GM23338 (cell line): ENCODE results near the gene SIGMAR1. TPM values are rescaled to one million over a fixed set of nuclear protein-coding genes. Genes with fewer than 3 reads are reported as not detected.

Experiments
- ATAC-seq: fragments of 200-7000 bp; cut with Tn5 transposase; 3 replicates; pipeline ENCODE4 v1.9.1; 2020
- DNase-seq: peaks from one replicate; pipeline ENCODE4 v3.0.0-alpha.2; 2015; ENCODE audit warnings: low spot score
- H2AFZ ChIP-seq: fragments of 200-600 bp; sonication (generic); 2 replicates; pipeline ENCODE4 v1.8.0; 2016; ENCODE audit warnings: antibody characterized with exemption, mild to moderate bottlenecking, moderate library complexity
- H3F3A ChIP-seq: fragments of 200-600 bp; sonication (generic); replicated peaks from 2 replicates; pipeline ENCODE4 v1.8.0; 2017; ENCODE audit warnings: antibody characterized with exemption, mixed run types, low read depth
- H3K27ac ChIP-seq: fragments of 200-600 bp; sonication (generic); 2 replicates; pipeline ENCODE4 v1.6.1; 2016; ENCODE audit warnings: low read depth
- H3K27me3 ChIP-seq: fragments of 200-600 bp; sonication (generic); 2 replicates; pipeline ENCODE4 v1.8.0; 2016; ENCODE audit warnings: mild to moderate bottlenecking, mixed run types, moderate library complexity; ENCODE audit not compliant: insufficient read depth
- H3K36me3 ChIP-seq: fragments of 200-600 bp; sonication (generic); 2 replicates; pipeline ENCODE4 v1.8.0; 2016; ENCODE audit warnings: mild to moderate bottlenecking; ENCODE audit not compliant: insufficient read depth
- H3K4me1 ChIP-seq: fragments of 200-600 bp; sonication (generic); 2 replicates; pipeline ENCODE4 v1.8.0; 2016; ENCODE audit warnings: mild to moderate bottlenecking, moderate library complexity; ENCODE audit not compliant: insufficient read depth
- H3K4me2 ChIP-seq: fragments of 200-600 bp; sonication (generic); 2 replicates; pipeline ENCODE4 v1.7.1; 2017; ENCODE audit warnings: mixed run types
- H3K4me3 ChIP-seq: fragments of 200-600 bp; sonication (generic); 2 replicates; pipeline ENCODE4 v1.6.1; 2016; ENCODE audit warnings: mixed run types
- H3K79me2 ChIP-seq: fragments of 200-600 bp; sonication (generic); replicated peaks from 2 replicates; pipeline ENCODE4 v1.8.0; 2017; ENCODE audit warnings: mild to moderate bottlenecking; ENCODE audit not compliant: insufficient read depth
- H3K9me2 ChIP-seq: fragments of 200-600 bp; sonication (generic); 2 replicates; pipeline ENCODE4 v1.8.0; 2017; ENCODE audit not compliant: insufficient read depth
- H4K20me1 ChIP-seq: fragments of 200-600 bp; sonication (generic); replicated peaks from 2 replicates; pipeline ENCODE4 v1.8.0; 2017; ENCODE audit warnings: mild to moderate bottlenecking; ENCODE audit not compliant: insufficient read depth
- H3K27ac Mint-ChIP-seq: 2 replicates; pipeline ENCODE4 v1.8.0; 2020; ENCODE audit warnings: inconsistent platforms, mild to moderate bottlenecking, moderate library complexity, mixed read lengths
- H3K27me3 Mint-ChIP-seq: 3 replicates; pipeline ENCODE4 v1.8.0; 2022; ENCODE audit warnings: low read depth, mild to moderate bottlenecking, moderate library complexity, mixed read lengths, inconsistent platforms; ENCODE audit not compliant: insufficient read depth, poor library complexity
- H3K36me3 Mint-ChIP-seq: 3 replicates; pipeline ENCODE4 v1.8.0; 2021; ENCODE audit warnings: low read depth, mild to moderate bottlenecking, inconsistent platforms, moderate library complexity, mixed read lengths
- H3K4me1 Mint-ChIP-seq: 3 replicates; pipeline ENCODE4 v1.8.0; 2020; ENCODE audit warnings: mild to moderate bottlenecking, inconsistent platforms, mixed read lengths
- H3K4me3 Mint-ChIP-seq: 3 replicates; pipeline ENCODE4 v1.8.0; 2021; ENCODE audit warnings: moderate library complexity, mild to moderate bottlenecking, inconsistent platforms, mixed read lengths
- H3K9me3 Mint-ChIP-seq: 3 replicates; pipeline ENCODE4 v1.8.0; 2020; ENCODE audit warnings: moderate library complexity, mild to moderate bottlenecking, inconsistent platforms, mixed read lengths
- POLR2AphosphoS5 ChIP-seq: IDR thresholded peaks from 2 replicates; pipeline ENCODE4 v1.6.1; 2016; ENCODE audit warnings: antibody characterized with exemption, low read depth
- polyA plus RNA-seq: library from polyadenylated mRNA; unstranded; fragments of >200 nt; fragmentation: Nextera tagmentation; extraction: Ambion mirVana; gene quantifications from 2 replicates; pipeline ENCODE4 v1.2.1, GENCODE V29; 2016
- total RNA-seq: library from RNA; depleted of rRNA; stranded (reverse); fragments of >200 nt; shearing (Covaris generic); gene quantifications from 2 replicates; pipeline ENCODE4 v1.2.3, GENCODE V29; 2014
- TF ChIP-seq, protein P1 (sequence below): fragments of 250-450 bp; sonication (Bioruptor Pico); IDR thresholded peaks from 2 replicates; pipeline ENCODE4 v1.5.0; 2020; ENCODE audit warnings: mild to moderate bottlenecking, moderate library complexity
- TF ChIP-seq, protein P2 (sequence below), 2 experiments: fragments of 200-600 bp in 1 of 2; sonication (generic) in 1 of 2; conservative IDR thresholded peaks; 2 replicates each; pipeline versions ENCODE4 v1.5.1 to v1.6.1; 2016 to 2017; ENCODE audit warnings: antibody characterized with exemption in 2 of 2, low read depth in 2 of 2, mild to moderate bottlenecking in 2 of 2, moderate library complexity in 1 of 2

SIGMAR1 gene
- total and polyA plus RNA-seq, 2 experiments from 2014 or later = 82.3 to 167 TPM

DNA sequence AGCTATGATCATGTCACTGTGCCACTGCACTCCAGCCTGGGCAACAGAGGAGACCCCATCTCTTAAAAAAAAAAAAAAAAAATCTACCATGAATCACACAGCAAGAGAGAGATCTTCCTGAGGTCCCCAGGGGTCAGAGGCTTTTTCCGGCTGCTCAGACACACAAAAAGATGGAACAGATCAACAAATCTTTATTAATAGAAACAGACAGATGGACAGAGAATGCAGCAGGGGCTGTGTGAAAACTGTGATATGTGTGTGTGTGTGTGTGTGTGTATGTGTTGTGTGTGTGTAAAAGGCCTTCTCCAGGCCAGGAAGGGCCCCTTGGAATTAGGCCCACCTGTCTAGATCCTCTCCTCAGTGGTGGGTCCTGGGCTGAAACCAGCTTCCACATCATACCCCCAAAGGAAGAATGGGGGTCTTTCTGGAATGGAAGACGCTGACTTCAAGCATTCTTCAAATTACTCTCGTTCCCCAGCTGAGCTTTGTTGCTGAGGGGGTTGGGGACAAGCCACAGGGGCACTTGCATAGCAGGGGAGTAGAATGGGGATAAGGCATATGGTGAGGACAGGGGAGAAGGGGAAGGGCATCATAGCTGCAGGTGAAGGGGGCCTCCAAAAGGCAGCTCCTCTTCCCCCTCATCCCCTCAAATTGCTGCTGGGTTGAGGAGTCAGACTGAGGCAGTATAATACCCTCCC, 2.9 kb downstream of the SIGMAR1 start (continued):
- TF ChIP-seq, protein P1, sequence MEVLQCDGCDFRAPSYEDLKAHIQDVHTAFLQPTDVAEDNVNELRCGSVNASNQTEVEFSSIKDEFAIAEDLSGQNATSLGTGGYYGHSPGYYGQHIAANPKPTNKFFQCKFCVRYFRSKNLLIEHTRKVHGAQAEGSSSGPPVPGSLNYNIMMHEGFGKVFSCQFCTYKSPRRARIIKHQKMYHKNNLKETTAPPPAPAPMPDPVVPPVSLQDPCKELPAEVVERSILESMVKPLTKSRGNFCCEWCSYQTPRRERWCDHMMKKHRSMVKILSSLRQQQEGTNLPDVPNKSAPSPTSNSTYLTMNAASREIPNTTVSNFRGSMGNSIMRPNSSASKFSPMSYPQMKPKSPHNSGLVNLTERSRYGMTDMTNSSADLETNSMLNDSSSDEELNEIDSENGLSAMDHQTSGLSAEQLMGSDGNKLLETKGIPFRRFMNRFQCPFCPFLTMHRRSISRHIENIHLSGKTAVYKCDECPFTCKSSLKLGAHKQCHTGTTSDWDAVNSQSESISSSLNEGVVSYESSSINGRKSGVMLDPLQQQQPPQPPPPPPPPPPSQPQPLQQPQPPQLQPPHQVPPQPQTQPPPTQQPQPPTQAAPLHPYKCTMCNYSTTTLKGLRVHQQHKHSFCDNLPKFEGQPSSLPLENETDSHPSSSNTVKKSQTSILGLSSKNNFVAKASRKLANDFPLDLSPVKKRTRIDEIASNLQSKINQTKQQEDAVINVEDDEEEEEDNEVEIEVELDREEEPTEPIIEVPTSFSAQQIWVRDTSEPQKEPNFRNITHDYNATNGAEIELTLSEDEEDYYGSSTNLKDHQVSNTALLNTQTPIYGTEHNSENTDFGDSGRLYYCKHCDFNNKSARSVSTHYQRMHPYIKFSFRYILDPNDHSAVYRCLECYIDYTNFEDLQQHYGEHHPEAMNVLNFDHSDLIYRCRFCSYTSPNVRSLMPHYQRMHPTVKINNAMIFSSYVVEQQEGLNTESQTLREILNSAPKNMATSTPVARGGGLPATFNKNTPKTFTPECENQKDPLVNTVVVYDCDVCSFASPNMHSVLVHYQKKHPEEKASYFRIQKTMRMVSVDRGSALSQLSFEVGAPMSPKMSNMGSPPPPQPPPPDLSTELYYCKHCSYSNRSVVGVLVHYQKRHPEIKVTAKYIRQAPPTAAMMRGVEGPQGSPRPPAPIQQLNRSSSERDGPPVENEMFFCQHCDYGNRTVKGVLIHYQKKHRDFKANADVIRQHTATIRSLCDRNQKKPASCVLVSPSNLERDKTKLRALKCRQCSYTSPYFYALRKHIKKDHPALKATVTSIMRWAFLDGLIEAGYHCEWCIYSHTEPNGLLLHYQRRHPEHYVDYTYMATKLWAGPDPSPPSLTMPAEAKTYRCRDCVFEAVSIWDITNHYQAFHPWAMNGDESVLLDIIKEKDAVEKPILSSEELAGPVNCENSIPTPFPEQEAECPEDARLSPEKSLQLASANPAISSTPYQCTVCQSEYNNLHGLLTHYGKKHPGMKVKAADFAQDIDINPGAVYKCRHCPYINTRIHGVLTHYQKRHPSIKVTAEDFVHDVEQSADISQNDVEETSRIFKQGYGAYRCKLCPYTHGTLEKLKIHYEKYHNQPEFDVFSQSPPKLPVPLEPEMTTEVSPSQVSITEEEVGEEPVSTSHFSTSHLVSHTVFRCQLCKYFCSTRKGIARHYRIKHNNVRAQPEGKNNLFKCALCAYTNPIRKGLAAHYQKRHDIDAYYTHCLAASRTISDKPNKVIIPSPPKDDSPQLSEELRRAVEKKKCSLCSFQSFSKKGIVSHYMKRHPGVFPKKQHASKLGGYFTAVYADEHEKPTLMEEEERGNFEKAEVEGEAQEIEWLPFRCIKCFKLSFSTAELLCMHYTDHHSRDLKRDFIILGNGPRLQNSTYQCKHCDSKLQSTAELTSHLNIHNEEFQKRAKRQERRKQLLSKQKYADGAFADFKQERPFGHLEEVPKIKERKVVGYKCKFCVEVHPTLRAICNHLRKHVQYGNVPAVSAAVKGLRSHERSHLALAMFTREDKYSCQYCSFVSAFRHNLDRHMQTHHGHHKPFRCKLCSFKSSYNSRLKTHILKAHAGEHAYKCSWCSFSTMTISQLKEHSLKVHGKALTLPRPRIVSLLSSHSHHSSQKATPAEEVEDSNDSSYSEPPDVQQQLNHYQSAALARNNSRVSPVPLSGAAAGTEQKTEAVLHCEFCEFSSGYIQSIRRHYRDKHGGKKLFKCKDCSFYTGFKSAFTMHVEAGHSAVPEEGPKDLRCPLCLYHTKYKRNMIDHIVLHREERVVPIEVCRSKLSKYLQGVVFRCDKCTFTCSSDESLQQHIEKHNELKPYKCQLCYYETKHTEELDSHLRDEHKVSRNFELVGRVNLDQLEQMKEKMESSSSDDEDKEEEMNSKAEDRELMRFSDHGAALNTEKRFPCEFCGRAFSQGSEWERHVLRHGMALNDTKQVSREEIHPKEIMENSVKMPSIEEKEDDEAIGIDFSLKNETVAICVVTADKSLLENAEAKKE (CRISPR knock-in tag) = no peak

DNA sequence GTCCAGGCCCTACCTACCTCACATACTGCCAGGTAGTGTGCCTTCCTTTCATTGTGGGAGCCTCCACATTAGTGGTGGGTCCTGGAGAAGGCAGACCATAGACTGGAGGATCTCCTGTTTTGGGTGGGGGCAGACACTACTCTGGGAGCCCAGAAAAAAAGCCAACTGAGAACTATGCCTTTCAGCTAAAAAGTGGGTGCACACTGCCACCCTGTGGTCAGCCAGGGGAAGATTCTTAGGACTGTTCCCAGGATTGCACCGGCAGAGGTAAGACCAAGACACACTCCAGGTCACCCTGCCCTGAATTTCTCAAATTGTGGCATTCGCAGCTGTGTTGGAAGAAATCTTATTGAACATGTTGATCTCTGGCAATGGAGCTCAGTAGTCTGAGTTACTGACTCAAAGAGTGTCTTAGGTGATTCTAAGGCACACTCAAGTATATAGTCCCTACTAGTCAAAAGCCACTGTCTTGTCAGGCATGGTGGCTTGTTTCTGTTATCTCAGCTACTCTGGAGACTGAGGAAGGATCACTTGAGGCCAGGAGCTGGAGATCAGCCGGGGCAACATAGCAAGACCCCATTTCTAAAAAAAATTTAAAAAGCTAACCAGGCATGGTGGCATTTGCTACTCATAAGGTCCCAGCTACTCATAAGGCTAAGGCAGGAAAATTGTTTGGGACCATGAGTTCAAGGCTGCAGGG, 3.6 kb downstream of the SIGMAR1 start:
- ATAC-seq (peak; percentile 32), DNase-seq (peak; percentile 80)
- no peak overlapping the region for H3K27ac ChIP-seq
- H3K27me3 ChIP-seq = peaks cover 52% of the 10 kb centered on the region
- no peak overlapping the region for H3K27ac Mint-ChIP-seq
- no peaks in the 10 kb centered on the region for H3K9me2 ChIP-seq
- TF ChIP-seq POLR2AphosphoS5 = peak; percentile 34; the same call in 1 of the 2 replicates
- TF ChIP-seq, protein P1 (CRISPR knock-in tag) = no peak
- TF ChIP-seq, protein P2, sequence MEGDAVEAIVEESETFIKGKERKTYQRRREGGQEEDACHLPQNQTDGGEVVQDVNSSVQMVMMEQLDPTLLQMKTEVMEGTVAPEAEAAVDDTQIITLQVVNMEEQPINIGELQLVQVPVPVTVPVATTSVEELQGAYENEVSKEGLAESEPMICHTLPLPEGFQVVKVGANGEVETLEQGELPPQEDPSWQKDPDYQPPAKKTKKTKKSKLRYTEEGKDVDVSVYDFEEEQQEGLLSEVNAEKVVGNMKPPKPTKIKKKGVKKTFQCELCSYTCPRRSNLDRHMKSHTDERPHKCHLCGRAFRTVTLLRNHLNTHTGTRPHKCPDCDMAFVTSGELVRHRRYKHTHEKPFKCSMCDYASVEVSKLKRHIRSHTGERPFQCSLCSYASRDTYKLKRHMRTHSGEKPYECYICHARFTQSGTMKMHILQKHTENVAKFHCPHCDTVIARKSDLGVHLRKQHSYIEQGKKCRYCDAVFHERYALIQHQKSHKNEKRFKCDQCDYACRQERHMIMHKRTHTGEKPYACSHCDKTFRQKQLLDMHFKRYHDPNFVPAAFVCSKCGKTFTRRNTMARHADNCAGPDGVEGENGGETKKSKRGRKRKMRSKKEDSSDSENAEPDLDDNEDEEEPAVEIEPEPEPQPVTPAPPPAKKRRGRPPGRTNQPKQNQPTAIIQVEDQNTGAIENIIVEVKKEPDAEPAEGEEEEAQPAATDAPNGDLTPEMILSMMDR (conservative IDR thresholded peaks at IDR 0.05; ENCODE audit: low read depth in 2 of 2) = peak; percentile 92 to 94
- H3K79me2 ChIP-seq = peaks cover 12% of the 10 kb centered on the region; the same call in 1 of the 2 replicates
- no peaks in the 10 kb centered on the region for H3K9me3 Mint-ChIP-seq
- no peak overlapping the region for H3K4me3 Mint-ChIP-seq
- no peaks in the 10 kb centered on the region for H3K36me3 ChIP-seq
- H4K20me1 ChIP-seq = peaks cover 3% of the 10 kb centered on the region
- no peak overlapping the region for H2AFZ ChIP-seq
- H3F3A ChIP-seq = peaks cover 8% of the 10 kb centered on the region; the same call in 1 of the 2 replicates
- peaks cover 38% of the 10 kb centered on the region for H3K4me1 Mint-ChIP-seq
- peaks cover 26% of the 10 kb centered on the region for H3K36me3 Mint-ChIP-seq
- peaks cover 8% of the 10 kb centered on the region for H3K4me1 ChIP-seq
- peaks cover 41% of the 10 kb centered on the region for H3K27me3 Mint-ChIP-seq
- H3K4me3 ChIP-seq = no peak overlapping the region
- H3K4me2 ChIP-seq = no peak overlapping the region
